ENCODE data around the gene MRPS21. TPM values are rescaled to one million over a fixed set of nuclear protein-coding genes. Genes with fewer than 3 reads are reported as not detected.
A peak's percentile ranks its signal among the peaks of the same experiment; 100 is the strongest.

Gene MRPS21
- total and polyA plus RNA-seq, 12 donors, result 28.9 to 367 (median 92.0) TPM

GRCh38 chr1:150271291-150271959 lies 22.2 kb upstream of the MRPS21 start:
- H3K9me3 ChIP-seq (replicated peaks in 1 of 3), result no peaks in the 10 kb centered on the region
- WGBS, 4 donors, result 92 to 95% (median 94%) methylated on average over 6 to 7 of the region's 7 CpGs
- peaks cover 0 to 9% of the 10 kb centered on the region in 2 donors for H3K36me3 ChIP-seq (replicated peaks in 1 of 2)
- H3K4me1 ChIP-seq (replicated peaks in 1 of 2), result peaks cover 16 to 18% of the 10 kb centered on the region in 2 donors
- H3K27me3 ChIP-seq, result no peaks in the 10 kb centered on the region
- intact Hi-C loops (cut with DNase I), result no loop called here
- no peak for TF ChIP-seq CTCF (IDR thresholded peaks at IDR 0.05)
- TF ChIP-seq POLR2A (IDR thresholded peaks at IDR 0.05), result no peak
- no peak for DNase-seq
- H3K4me3 ChIP-seq, result no peak overlapping the region
- H3K27ac ChIP-seq, result peak overlapping the region in 1 of 5 donors; percentile 12

GRCh38 chr1:150273311-150273710 lies 20.4 kb upstream of the MRPS21 start:
- no peak for TF ChIP-seq POLR2A (IDR thresholded peaks at IDR 0.05)
- Histone ChIP-seq H3K27me3 (no peaks in the 10 kb centered on the region), H3K4me3 (no peak overlapping the region), H3K9me3 (replicated peaks in 1 of 3) (no peaks in the 10 kb centered on the region), H3K27ac (peak overlapping the region in 2 of 5 donors; percentile 8 to 22), H3K36me3 (replicated peaks in 1 of 2) (no peaks in the 10 kb centered on the region), H3K4me1 (replicated peaks in 1 of 2) (peaks cover 6 to 7% of the 10 kb centered on the region in 2 donors)
- DNase-seq, result no peak
- intact Hi-C loops (cut with DNase I), result no loop called here
- WGBS, 4 donors, result 35 to 47% (median 45%) methylated on average over 1 of the region's 1 CpG

GRCh38 chr1:150280138-150280707 lies 13.4 kb upstream of the MRPS21 start:
- intact Hi-C loops (cut with DNase I), result no loop called here
- H3K36me3 ChIP-seq (replicated peaks in 1 of 2), result no peaks in the 10 kb centered on the region
- TF ChIP-seq CTCF (IDR thresholded peaks at IDR 0.05) (no peak), POLR2A (IDR thresholded peaks at IDR 0.05) (no peak)
- DNase-seq, result no peak
- H3K27me3 ChIP-seq, result no peaks in the 10 kb centered on the region
- peak overlapping the region in 3 of 5 donors; percentile 89 to 94 (median 93) for H3K27ac ChIP-seq
- H3K4me1 ChIP-seq (replicated peaks in 1 of 2), result peaks cover 12 to 15% of the 10 kb centered on the region in 2 donors
- H3K4me3 ChIP-seq, result no peak overlapping the region
- 79 to 82% (median 80%) methylated on average over 6 of the region's 6 CpGs for WGBS, 4 donors
- no peaks in the 10 kb centered on the region for H3K9me3 ChIP-seq (replicated peaks in 1 of 3)

- Histone ChIP-seq H3K4me1 (replicated peaks in 1 of 2) (peaks cover 12 to 15% of the 10 kb centered on the region in 2 donors), H3K36me3 (replicated peaks in 1 of 2) (peaks cover 0 to 7% of the 10 kb centered on the region in 2 donors), H3K4me3 (peak overlapping the region in 3 of 4 donors; percentile 36 to 57 (median 56)), H3K27me3 (no peaks in the 10 kb centered on the region), H3K27ac (peak overlapping the region; percentile 88 to 97 (median 93)), H3K9me3 (replicated peaks in 1 of 3) (no peaks in the 10 kb centered on the region)
- 1% methylated on average over 15 of the region's 15 CpGs for WGBS, 4 donors
- intact Hi-C loops (cut with DNase I), result no loop called here
- TF ChIP-seq CTCF (IDR thresholded peaks at IDR 0.05) (peak; percentile 55 to 93 (median 74)), POLR2A (IDR thresholded peaks at IDR 0.05) (no peak)
- peak; percentile 76 to 92 (median 86) for DNase-seq
These were observed 12.4 kb upstream of the MRPS21 start for GRCh38 chr1:150281221-150281757.

All from adrenal gland (tissue), 12 donors.